Measurements from ENCODE around the gene SHD. TPM values are rescaled to one million over a fixed set of nuclear protein-coding genes. Genes with fewer than 3 reads are reported as not detected.

SHD gene
- total and polyA plus RNA-seq, 2 of the 13 experiments (the other 11 are each of a cell fraction or from before 2014, with no cell fraction given), result 0.11 to 0.20 TPM

GRCh38 chr19:4310247-4311121 is 31.4 kb downstream of the SHD start (continued):
- TF ChIP-seq, protein P1, sequence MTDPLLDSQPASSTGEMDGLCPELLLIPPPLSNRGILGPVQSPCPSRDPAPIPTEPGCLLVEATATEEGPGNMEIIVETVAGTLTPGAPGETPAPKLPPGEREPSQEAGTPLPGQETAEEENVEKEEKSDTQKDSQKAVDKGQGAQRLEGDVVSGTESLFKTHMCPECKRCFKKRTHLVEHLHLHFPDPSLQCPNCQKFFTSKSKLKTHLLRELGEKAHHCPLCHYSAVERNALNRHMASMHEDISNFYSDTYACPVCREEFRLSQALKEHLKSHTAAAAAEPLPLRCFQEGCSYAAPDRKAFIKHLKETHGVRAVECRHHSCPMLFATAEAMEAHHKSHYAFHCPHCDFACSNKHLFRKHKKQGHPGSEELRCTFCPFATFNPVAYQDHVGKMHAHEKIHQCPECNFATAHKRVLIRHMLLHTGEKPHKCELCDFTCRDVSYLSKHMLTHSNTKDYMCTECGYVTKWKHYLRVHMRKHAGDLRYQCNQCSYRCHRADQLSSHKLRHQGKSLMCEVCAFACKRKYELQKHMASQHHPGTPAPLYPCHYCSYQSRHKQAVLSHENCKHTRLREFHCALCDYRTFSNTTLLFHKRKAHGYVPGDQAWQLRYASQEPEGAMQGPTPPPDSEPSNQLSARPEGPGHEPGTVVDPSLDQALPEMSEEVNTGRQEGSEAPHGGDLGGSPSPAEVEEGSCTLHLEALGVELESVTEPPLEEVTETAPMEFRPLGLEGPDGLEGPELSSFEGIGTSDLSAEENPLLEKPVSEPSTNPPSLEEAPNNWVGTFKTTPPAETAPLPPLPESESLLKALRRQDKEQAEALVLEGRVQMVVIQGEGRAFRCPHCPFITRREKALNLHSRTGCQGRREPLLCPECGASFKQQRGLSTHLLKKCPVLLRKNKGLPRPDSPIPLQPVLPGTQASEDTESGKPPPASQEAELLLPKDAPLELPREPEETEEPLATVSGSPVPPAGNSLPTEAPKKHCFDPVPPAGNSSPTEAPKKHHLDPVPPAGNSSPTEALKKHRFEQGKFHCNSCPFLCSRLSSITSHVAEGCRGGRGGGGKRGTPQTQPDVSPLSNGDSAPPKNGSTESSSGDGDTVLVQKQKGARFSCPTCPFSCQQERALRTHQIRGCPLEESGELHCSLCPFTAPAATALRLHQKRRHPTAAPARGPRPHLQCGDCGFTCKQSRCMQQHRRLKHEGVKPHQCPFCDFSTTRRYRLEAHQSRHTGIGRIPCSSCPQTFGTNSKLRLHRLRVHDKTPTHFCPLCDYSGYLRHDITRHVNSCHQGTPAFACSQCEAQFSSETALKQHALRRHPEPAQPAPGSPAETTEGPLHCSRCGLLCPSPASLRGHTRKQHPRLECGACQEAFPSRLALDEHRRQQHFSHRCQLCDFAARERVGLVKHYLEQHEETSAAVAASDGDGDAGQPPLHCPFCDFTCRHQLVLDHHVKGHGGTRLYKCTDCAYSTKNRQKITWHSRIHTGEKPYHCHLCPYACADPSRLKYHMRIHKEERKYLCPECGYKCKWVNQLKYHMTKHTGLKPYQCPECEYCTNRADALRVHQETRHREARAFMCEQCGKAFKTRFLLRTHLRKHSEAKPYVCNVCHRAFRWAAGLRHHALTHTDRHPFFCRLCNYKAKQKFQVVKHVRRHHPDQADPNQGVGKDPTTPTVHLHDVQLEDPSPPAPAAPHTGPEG (CRISPR knock-in tag; IDR thresholded peaks at IDR 0.05), result peak; percentile 23; the same call in 1 of the 2 replicates
- TF ChIP-seq, protein P2, sequence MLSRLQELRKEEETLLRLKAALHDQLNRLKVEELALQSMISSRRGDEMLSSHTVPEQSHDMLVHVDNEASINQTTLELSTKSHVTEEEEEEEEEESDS (CRISPR knock-in tag; IDR thresholded peaks at IDR 0.05; ENCODE audit: borderline replicate concordance), result no peak
- TF ChIP-seq TSC22D2 (CRISPR knock-in tag; IDR thresholded peaks at IDR 0.05; ENCODE audit: borderline replicate concordance), result 0 out of 2 replicates have a peak, but pooled peaks have one; percentile 37
- peak; percentile 61; the same call in 1 of the 2 replicates for TF ChIP-seq CSRNP1 (CRISPR knock-in tag; IDR thresholded peaks at IDR 0.05)
- TF ChIP-seq, protein P3, sequence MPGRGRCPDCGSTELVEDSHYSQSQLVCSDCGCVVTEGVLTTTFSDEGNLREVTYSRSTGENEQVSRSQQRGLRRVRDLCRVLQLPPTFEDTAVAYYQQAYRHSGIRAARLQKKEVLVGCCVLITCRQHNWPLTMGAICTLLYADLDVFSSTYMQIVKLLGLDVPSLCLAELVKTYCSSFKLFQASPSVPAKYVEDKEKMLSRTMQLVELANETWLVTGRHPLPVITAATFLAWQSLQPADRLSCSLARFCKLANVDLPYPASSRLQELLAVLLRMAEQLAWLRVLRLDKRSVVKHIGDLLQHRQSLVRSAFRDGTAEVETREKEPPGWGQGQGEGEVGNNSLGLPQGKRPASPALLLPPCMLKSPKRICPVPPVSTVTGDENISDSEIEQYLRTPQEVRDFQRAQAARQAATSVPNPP (CRISPR knock-in tag; IDR thresholded peaks at IDR 0.05), result no peak
- no peak for TF ChIP-seq ATRX (CRISPR knock-in tag; IDR thresholded peaks at IDR 0.05; ENCODE audit: borderline replicate concordance)
- TF ChIP-seq MIER3 (CRISPR knock-in tag; IDR thresholded peaks at IDR 0.05; ENCODE audit: borderline replicate concordance), result peak; percentile 91
- TF ChIP-seq RBFOX2 (IDR thresholded peaks at IDR 0.05; ENCODE audit: low read depth, low read length), result peak; percentile 60
- TF ChIP-seq ZNF878 (CRISPR knock-in tag; IDR thresholded peaks at IDR 0.05), result peak; percentile 82
- TF ChIP-seq IRF2 (CRISPR knock-in tag; IDR thresholded peaks at IDR 0.05), result peak; percentile 91
- TF ChIP-seq, protein P4, sequence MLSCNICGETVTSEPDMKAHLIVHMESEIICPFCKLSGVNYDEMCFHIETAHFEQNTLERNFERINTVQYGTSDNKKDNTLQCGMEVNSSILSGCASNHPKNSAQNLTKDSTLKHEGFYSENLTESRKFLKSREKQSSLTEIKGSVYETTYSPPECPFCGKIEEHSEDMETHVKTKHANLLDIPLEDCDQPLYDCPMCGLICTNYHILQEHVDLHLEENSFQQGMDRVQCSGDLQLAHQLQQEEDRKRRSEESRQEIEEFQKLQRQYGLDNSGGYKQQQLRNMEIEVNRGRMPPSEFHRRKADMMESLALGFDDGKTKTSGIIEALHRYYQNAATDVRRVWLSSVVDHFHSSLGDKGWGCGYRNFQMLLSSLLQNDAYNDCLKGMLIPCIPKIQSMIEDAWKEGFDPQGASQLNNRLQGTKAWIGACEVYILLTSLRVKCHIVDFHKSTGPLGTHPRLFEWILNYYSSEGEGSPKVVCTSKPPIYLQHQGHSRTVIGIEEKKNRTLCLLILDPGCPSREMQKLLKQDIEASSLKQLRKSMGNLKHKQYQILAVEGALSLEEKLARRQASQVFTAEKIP (CRISPR knock-in tag; IDR thresholded peaks at IDR 0.05; ENCODE audit: borderline replicate concordance), result no peak
- TF ChIP-seq MAFK (conservative IDR thresholded peaks at IDR 0.05 in 1 of 2, IDR thresholded peaks at IDR 0.05 in 1 of 2; ENCODE audit: low read length in 2 of 2), result no peak
- peak; percentile 90 for TF ChIP-seq NR2C2 (CRISPR knock-in tag; IDR thresholded peaks at IDR 0.05; ENCODE audit: borderline replicate concordance)
- TF ChIP-seq, protein P5, sequence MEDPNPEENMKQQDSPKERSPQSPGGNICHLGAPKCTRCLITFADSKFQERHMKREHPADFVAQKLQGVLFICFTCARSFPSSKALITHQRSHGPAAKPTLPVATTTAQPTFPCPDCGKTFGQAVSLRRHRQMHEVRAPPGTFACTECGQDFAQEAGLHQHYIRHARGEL (CRISPR knock-in tag; IDR thresholded peaks at IDR 0.05), result peak; percentile 69; the same call in 1 of the 2 replicates
